WTC11 (cell line): Measurements from ENCODE around the gene RPL37A. TPM values are rescaled to one million over a fixed set of nuclear protein-coding genes. Genes with fewer than 3 reads are reported as not detected.

Source experiments
- ATAC-seq: fragments of 200-7000 bp; cut with Tn5 transposase; 2 replicates; pipeline ENCODE4 v1.10.0; 2021; ENCODE audit warnings: mild to moderate bottlenecking, moderate library complexity
- CTCF ChIA-PET: fragments of 300-600 bp; sonication (Branson Sonifier 250); formaldehyde crosslinking; loops from one replicate; lab custom pipeline; 2021; ENCODE audit warnings: antibody characterized with exemption; lab: Charles Lee
- POLR2A ChIA-PET: fragments of 350-600 bp; sonication (Branson Sonifier 250); formaldehyde crosslinking; loops from one replicate; lab custom pipeline; 2021; ENCODE audit warnings: antibody characterized with exemption; lab: Charles Lee
- DNase-seq: peaks from one replicate; pipeline ENCODE4 v3.0.0; 2021; ENCODE audit warnings: low spot score
- H3K27ac Mint-ChIP-seq: 2 replicates; pipeline ENCODE4 v1.8.0; 2021; ENCODE audit warnings: mixed read lengths
- H3K27me3 Mint-ChIP-seq: 2 replicates; pipeline ENCODE4 v1.8.0; 2021; ENCODE audit warnings: low read depth, mild to moderate bottlenecking, moderate library complexity, mixed read lengths
- H3K36me3 Mint-ChIP-seq: 2 replicates; pipeline ENCODE4 v1.8.0; 2021; ENCODE audit warnings: mixed read lengths
- H3K4me1 Mint-ChIP-seq: 2 replicates; pipeline ENCODE4 v1.8.0; 2022; ENCODE audit warnings: mixed read lengths
- H3K4me3 Mint-ChIP-seq: 2 replicates; pipeline ENCODE4 v1.8.0; 2021; ENCODE audit warnings: mild to moderate bottlenecking, moderate library complexity, mixed read lengths
- H3K9me3 Mint-ChIP-seq: 2 replicates; pipeline ENCODE4 v1.8.0; 2021; ENCODE audit warnings: mixed read lengths
- AR ChIP-seq: fragments of 250-450 bp; sonication (Bioruptor Pico); IDR thresholded peaks from 2 replicates; pipeline ENCODE4 v1.9.0; 2021; ENCODE audit warnings: mild to moderate bottlenecking
- CREB1 ChIP-seq: sonication (generic); formaldehyde crosslinking; IDR thresholded peaks from 2 replicates; pipeline ENCODE4 v1.8.0; 2023; ENCODE audit warnings: mild to moderate bottlenecking, missing genetic modification reagents
- ELF4 ChIP-seq: sonication (generic); formaldehyde crosslinking; IDR thresholded peaks from 2 replicates; pipeline ENCODE4 v1.8.1; 2022; ENCODE audit warnings: low read depth, mild to moderate bottlenecking, moderate library complexity, missing genetic modification reagents
- ERG ChIP-seq: fragments of 250-450 bp; sonication (Bioruptor Pico); IDR thresholded peaks from 2 replicates; pipeline ENCODE4 v1.8.0; 2021; ENCODE audit warnings: mild to moderate bottlenecking
- ESRRA ChIP-seq: sonication (generic); formaldehyde crosslinking; IDR thresholded peaks from 2 replicates; pipeline ENCODE4 v1.8.1; 2022; ENCODE audit warnings: mild to moderate bottlenecking, missing genetic modification reagents, borderline replicate concordance
- FOXJ3 ChIP-seq: sonication (generic); formaldehyde crosslinking; IDR thresholded peaks from 2 replicates; pipeline ENCODE4 v1.9.0; 2021; ENCODE audit warnings: missing genetic modification reagents, mild to moderate bottlenecking, borderline replicate concordance
- IRF1 ChIP-seq: sonication (generic); formaldehyde crosslinking; IDR thresholded peaks from 2 replicates; pipeline ENCODE4 v1.8.0; 2023; ENCODE audit warnings: missing genetic modification reagents
- PRRX2 ChIP-seq: fragments of 250-450 bp; sonication (Bioruptor Pico); IDR thresholded peaks from 2 replicates; pipeline ENCODE4 v1.8.0; 2021; ENCODE audit warnings: mild to moderate bottlenecking
- ZNF396 ChIP-seq: fragments of 250-450 bp; sonication (Bioruptor Pico); IDR thresholded peaks from 2 replicates; pipeline ENCODE4 v1.8.0; 2021; ENCODE audit warnings: mild to moderate bottlenecking, moderate library complexity, borderline replicate concordance
- ZNF425 ChIP-seq: fragments of 250-450 bp; sonication (Bioruptor Pico); conservative IDR thresholded peaks from 2 replicates; pipeline ENCODE4 v1.9.0; 2021; ENCODE audit warnings: mild to moderate bottlenecking
- ZNF671 ChIP-seq: fragments of 250-450 bp; sonication (Bioruptor Pico); IDR thresholded peaks from 2 replicates; pipeline ENCODE4 v1.8.0; 2021; ENCODE audit warnings: mild to moderate bottlenecking
- total RNA-seq: library from RNA; stranded (reverse); gene quantifications from 3 replicates; pipeline ENCODE4 v1.2.3, GENCODE V29; 2021

Gene RPL37A
- total RNA-seq, 1 experiment from 2014 or later: 3,135 TPM

- no peak overlapping the region for H3K4me3 Mint-ChIP-seq
- H3K36me3 Mint-ChIP-seq: peaks cover 46% of the 10 kb centered on the region
- no peak for DNase-seq
- peak; percentile 10 for ATAC-seq
- ChIA-PET CTCF (interaction anchor here (0.6 to 1.9 kb wide), 5 partner anchors 9 to 159 kb away, joined by 3 to 8 read pairs (median 4); partner anchors contain the start of gene RPL37A), POLR2A (interaction anchor here (0.8 to 1.4 kb wide), 7 partner anchors 9 to 312 kb away, joined by 3 to 7 read pairs (median 4); partner anchors contain the start of genes IGFBP2 and RPL37A)
- H3K27ac Mint-ChIP-seq: peak overlapping the region; percentile 14
- TF ChIP-seq CREB1 (CRISPR knock-in tag): 0 out of 2 replicates have a peak, but pooled peaks have one; percentile 28
- TF ChIP-seq ERG (CRISPR knock-in tag): peak; percentile 21; the same call in 1 of the 2 replicates
- peak; percentile 21; the same call in 1 of the 2 replicates for TF ChIP-seq AR
- TF ChIP-seq ZNF425 (CRISPR knock-in tag): peak; percentile 34; the same call in 1 of the 2 replicates
- 0 out of 2 replicates have a peak, but pooled peaks have one; percentile 71 for TF ChIP-seq PRRX2 (CRISPR knock-in tag)
- no peak for TF ChIP-seq ELF4 (CRISPR knock-in tag)
- no peak for TF ChIP-seq IRF1 (CRISPR knock-in tag)
- no peak for TF ChIP-seq FOXJ3
- TF ChIP-seq ZNF671 (CRISPR knock-in tag): 0 out of 2 replicates have a peak, but pooled peaks have one; percentile 21
- TF ChIP-seq ZNF396 (CRISPR knock-in tag): no peak
- no peaks in the 10 kb centered on the region for H3K27me3 Mint-ChIP-seq
- H3K9me3 Mint-ChIP-seq: no peaks in the 10 kb centered on the region
- peaks cover 10% of the 10 kb centered on the region for H3K4me1 Mint-ChIP-seq
These were observed 8.8 kb downstream of the RPL37A start for GRCh38 chr2:216507220-216508160.

- no peak for DNase-seq
- ChIA-PET CTCF (no interaction called here), POLR2A (interaction anchor here (1.1 to 1.4 kb wide), 3 partner anchors 11 to 157 kb away, joined by 3 to 5 read pairs (median 3); no protein-coding TSS in a partner anchor)
- Mint-ChIP-seq H3K9me3 (no peaks in the 10 kb centered on the region), H3K27me3 (no peaks in the 10 kb centered on the region), H3K4me3 (no peak overlapping the region), H3K27ac (no peak overlapping the region), H3K4me1 (0 out of 2 replicates have a peak, but pooled peaks cover 4% of the 10 kb centered on the region), H3K36me3 (peaks cover 39% of the 10 kb centered on the region)
- ATAC-seq: 0 out of 2 replicates have a peak, but pooled peaks have one; percentile 1
- TF ChIP-seq ESRRA (CRISPR knock-in tag) (no peak), ZNF671 (CRISPR knock-in tag) (peak; percentile 19; the same call in 1 of the 2 replicates)
These were observed 9.6 kb downstream of the RPL37A start for GRCh38 chr2:216508229-216508628.
